Stomach (tissue), 9 donors: ENCODE measurements around the gene STK39. TPM values are rescaled to one million over a fixed set of nuclear protein-coding genes. Genes with fewer than 3 reads are reported as not detected.

Experiments used
- DNase-seq, 2 donors: peaks; one replicate each; pipeline versions ENCODE4 v3.0.0 to v3.0.0-alpha.2; 2013 to 2019
- H3K27ac ChIP-seq, 5 donors: fragments of 200-600 bp in 4 of 5; sonication (generic) in 4 of 5; one replicate each; pipeline ENCODE4 v1.5.1; 2013 to 2019; ENCODE audit warnings: mild to moderate bottlenecking in 1 of 5, moderate library complexity in 1 of 5
- H3K27me3 ChIP-seq, 3 donors: fragments of 200-600 bp; sonication (generic); one replicate each; pipeline ENCODE4 v1.5.1; 2017 to 2019; ENCODE audit warnings: mixed run types in 1 of 3
- H3K36me3 ChIP-seq, 4 donors: fragments of 200-600 bp; sonication (generic); 1 replicate in 3 of 4; 2 replicates in 1 of 4; pipeline ENCODE4 v1.5.1; 2016 to 2019
- H3K4me1 ChIP-seq, 4 donors: fragments of 200-600 bp; sonication (generic); one replicate each; pipeline ENCODE4 v1.5.1; 2016 to 2019
- H3K4me3 ChIP-seq, 4 donors: fragments of 200-600 bp; sonication (generic) in 3 of 4; one replicate each; pipeline ENCODE4 v1.5.1; 2016 to 2019; ENCODE audit warnings: mild to moderate bottlenecking in 1 of 4
- H3K9me3 ChIP-seq, 4 donors: fragments of 200-600 bp; sonication (generic); one replicate each; pipeline ENCODE4 v1.5.1; 2016 to 2019
- EP300 ChIP-seq: sonication (generic); formaldehyde crosslinking; IDR thresholded peaks from one replicate; pipeline ENCODE4 v1.6.1; 2017; ENCODE audit warnings: antibody characterized with exemption
- POLR2A ChIP-seq, 4 donors: fragments of 450-650 bp; IDR thresholded peaks; one replicate each; pipeline ENCODE4 v1.6.1; 2016; ENCODE audit warnings: antibody characterized with exemption in 4 of 4, control low read depth in 2 of 4, mild to moderate bottlenecking in 1 of 4, moderate library complexity in 1 of 4
- POLR2AphosphoS5 ChIP-seq, 3 donors: sonication (generic); formaldehyde crosslinking; IDR thresholded peaks; one replicate each; pipeline ENCODE4 v1.6.1; 2016; ENCODE audit warnings: antibody characterized with exemption in 3 of 3
- WGBS, 5 donors: extraction: QIAGEN DNeasy Blood & Tissue Kit in 3 of 5; methylation state at CpG; one replicate each; pipeline versions ENCODE4 v1.1.5 to v1.1.7; 2013 to 2018; 5-methylcytosine and 5-hydroxymethylcytosine counted together
- intact Hi-C: fragments of 100-400 bp; cut with DNase I; formaldehyde crosslinking; loops from one replicate; pipeline ENCODE4 v1.15.1; 2023; ENCODE audit warnings: low total_unique reads
- polyA plus RNA-seq, 3 donors: library from polyadenylated mRNA; stranded (reverse); fragments of 200-250 nt; gene quantifications; one replicate each; pipeline ENCODE4 v1.2.3, GENCODE V29; 2013
- total RNA-seq, 5 donors: library from RNA; depleted of rRNA; stranded (reverse); fragments of >200 nt; gene quantifications; one replicate each; pipeline versions ENCODE4 v1.1.0 to v1.2.3, GENCODE V29; 2014 to 2016
- TF ChIP-seq, protein P1 (sequence below), 7 experiments: fragments of 450-650 bp in 4 of 7; fragments of 200-600 bp in 3 of 7; sonication (generic) in 3 of 7; IDR thresholded peaks; one replicate each; pipeline ENCODE4 v1.5.1; 2016 to 2019; ENCODE audit warnings: antibody characterized with exemption in 7 of 7, control low read depth in 2 of 7, mild to moderate bottlenecking in 1 of 7
- donor health status: healthy with polysubstance abuse.
- donor health status: Bipolar disorder and iron deficiency.
- donor health status: healthy.

The STK39 gene
- total and polyA plus RNA-seq, 8 donors, result 18.3 to 60.7 (median 33.3) TPM

DNA sequence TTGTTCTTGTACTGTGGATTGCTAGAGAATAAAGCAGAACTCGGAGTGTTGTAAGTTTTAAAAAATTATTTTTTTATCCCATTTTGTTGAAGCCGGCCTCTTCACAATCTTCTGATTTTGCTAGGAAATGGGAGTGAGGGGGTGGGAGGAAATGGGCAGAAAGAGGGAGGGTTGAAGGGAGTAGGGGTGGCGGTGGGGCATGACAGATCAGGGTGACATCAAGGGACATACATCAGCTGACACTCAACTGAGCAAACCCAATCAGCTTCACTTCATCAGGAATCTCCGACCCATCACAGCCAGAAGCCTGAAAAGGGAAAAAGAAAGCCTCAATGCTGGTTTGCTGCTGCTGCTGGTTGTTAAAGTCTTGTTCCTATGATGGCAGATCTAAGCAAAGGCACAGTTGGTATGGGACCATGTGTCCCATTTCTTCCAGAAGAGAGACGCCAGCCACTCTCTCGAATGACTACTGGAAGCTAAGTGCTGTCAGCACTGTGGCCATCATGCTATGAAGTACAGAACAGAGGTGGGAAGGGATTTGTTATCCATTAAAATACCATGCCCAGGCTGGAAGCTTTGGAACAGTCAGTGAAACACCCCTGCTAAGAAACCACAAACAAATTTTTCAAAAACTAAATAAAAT lies 292.0 kb downstream of the STK39 start:
- peaks cover 0 to 29% (median 10%) of the 10 kb centered on the region in 4 donors for H3K36me3 ChIP-seq
- no peak for TF ChIP-seq POLR2A (IDR thresholded peaks at IDR 0.05)
- TF ChIP-seq, protein P1, sequence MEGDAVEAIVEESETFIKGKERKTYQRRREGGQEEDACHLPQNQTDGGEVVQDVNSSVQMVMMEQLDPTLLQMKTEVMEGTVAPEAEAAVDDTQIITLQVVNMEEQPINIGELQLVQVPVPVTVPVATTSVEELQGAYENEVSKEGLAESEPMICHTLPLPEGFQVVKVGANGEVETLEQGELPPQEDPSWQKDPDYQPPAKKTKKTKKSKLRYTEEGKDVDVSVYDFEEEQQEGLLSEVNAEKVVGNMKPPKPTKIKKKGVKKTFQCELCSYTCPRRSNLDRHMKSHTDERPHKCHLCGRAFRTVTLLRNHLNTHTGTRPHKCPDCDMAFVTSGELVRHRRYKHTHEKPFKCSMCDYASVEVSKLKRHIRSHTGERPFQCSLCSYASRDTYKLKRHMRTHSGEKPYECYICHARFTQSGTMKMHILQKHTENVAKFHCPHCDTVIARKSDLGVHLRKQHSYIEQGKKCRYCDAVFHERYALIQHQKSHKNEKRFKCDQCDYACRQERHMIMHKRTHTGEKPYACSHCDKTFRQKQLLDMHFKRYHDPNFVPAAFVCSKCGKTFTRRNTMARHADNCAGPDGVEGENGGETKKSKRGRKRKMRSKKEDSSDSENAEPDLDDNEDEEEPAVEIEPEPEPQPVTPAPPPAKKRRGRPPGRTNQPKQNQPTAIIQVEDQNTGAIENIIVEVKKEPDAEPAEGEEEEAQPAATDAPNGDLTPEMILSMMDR (IDR thresholded peaks at IDR 0.05), result no peak
- no peak for TF ChIP-seq POLR2AphosphoS5 (IDR thresholded peaks at IDR 0.05)
- TF ChIP-seq EP300, result no peak
- H3K27ac ChIP-seq, result no peak overlapping the region
- DNase-seq, result no peak
- no peak overlapping the region for H3K4me3 ChIP-seq
- no peaks in the 10 kb centered on the region for H3K9me3 ChIP-seq
- WGBS, 5 donors, result 92 to 100% (median 96%) methylated on average over 6 of the region's 6 CpGs
- intact Hi-C loops, result no loop called here
- no peaks in the 10 kb centered on the region for H3K27me3 ChIP-seq
- no peaks in the 10 kb centered on the region for H3K4me1 ChIP-seq

DNA sequence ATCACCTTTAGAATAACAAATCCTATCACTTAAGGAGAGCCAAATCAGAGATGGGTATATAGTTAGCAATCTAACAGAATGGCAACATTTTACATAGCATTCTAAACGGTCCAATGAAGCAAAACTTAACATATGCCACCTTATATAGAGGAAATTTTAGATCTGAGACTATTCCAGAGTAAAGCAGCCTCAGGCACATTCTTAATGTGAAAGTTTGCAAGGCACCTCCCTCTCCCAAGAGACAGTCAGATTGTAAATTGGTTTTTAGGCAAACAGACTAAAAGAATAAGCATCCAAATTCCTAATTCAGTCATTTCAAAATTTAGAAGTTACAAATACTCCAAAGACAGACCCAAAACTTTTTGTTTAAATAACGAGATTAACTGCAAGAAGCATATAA lies 292.9 kb downstream of the STK39 start:
- WGBS, 5 donors, result 79 to 93% (median 90%) methylated on average over 2 of the region's 2 CpGs

DNA sequence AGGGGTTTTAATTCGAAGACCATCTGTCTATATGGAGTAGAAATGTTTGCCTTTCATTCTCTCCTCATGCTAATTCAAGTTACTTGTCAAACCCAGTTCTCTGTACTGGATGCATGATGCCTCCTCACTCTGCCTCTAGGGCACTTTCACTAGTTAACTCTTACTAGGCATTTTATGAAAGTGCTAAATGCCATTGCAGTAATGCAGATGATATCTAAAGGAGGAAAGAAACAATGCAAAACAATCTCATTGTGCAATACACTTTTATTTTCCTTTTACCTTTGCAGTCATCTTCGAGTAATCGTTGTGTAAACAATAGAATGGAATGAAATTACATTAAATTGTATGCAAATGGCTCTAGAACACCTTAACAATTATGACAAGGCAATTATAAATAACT lies 293.6 kb downstream of the STK39 start:
- peaks cover 0 to 21% (median 6%) of the 10 kb centered on the region in 4 donors for H3K36me3 ChIP-seq
- H3K4me3 ChIP-seq, result no peak overlapping the region
- no peaks in the 10 kb centered on the region for H3K4me1 ChIP-seq
- DNase-seq, result no peak
- intact Hi-C loops, result no loop called here
- no peaks in the 10 kb centered on the region for H3K27me3 ChIP-seq
- H3K27ac ChIP-seq, result no peak overlapping the region
- WGBS, 5 donors, result 89 to 97% (median 95%) methylated on average over 3 of the region's 3 CpGs
- H3K9me3 ChIP-seq, result no peaks in the 10 kb centered on the region
- TF ChIP-seq, protein P1 (IDR thresholded peaks at IDR 0.05), result no peak
- TF ChIP-seq POLR2A (IDR thresholded peaks at IDR 0.05) (no peak), POLR2AphosphoS5 (IDR thresholded peaks at IDR 0.05) (no peak), EP300 (no peak)

More for the DNA sequence above, 292.9 kb downstream of the STK39 start:
- Histone ChIP-seq H3K4me1 (no peaks in the 10 kb centered on the region), H3K4me3 (no peak overlapping the region), H3K36me3 (peaks cover 0 to 23% (median 6%) of the 10 kb centered on the region in 4 donors), H3K27me3 (no peaks in the 10 kb centered on the region), H3K9me3 (no peaks in the 10 kb centered on the region), H3K27ac (no peak overlapping the region)
- TF ChIP-seq POLR2AphosphoS5 (IDR thresholded peaks at IDR 0.05), result no peak
- no peak for TF ChIP-seq POLR2A (IDR thresholded peaks at IDR 0.05)
- no peak for TF ChIP-seq EP300
- TF ChIP-seq, protein P1 (IDR thresholded peaks at IDR 0.05), result no peak
- intact Hi-C loops, result no loop called here
- DNase-seq, result no peak

DNA sequence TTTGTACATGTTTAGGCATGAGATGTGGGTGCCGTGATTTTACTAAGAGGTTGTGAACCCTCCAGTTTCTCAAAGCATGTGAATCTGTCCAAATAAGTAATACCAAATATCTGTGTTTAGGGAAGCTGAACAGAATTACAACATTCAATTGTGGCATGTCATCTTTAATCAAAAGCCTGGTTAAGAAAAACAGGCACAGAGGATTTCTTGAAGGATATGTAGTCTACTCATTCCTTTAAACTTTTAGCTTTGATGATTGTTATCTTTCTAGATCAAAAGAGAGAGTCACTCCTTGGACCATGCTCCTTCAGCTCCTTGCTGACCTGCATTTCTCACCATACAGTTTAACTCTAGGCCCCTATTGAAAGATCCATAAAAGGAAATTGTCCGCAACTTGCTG lies 296.8 kb downstream of the STK39 start:
- H3K9me3 ChIP-seq, result no peaks in the 10 kb centered on the region
- no peaks in the 10 kb centered on the region for H3K27me3 ChIP-seq
- WGBS, 5 donors, result 94 to 98% (median 97%) methylated on average over 2 of the region's 2 CpGs
- no peaks in the 10 kb centered on the region for H3K4me1 ChIP-seq
- TF ChIP-seq POLR2A (IDR thresholded peaks at IDR 0.05) (no peak), EP300 (no peak), POLR2AphosphoS5 (IDR thresholded peaks at IDR 0.05) (no peak)
- TF ChIP-seq, protein P1 (IDR thresholded peaks at IDR 0.05), result no peak
- H3K4me3 ChIP-seq, result no peak overlapping the region
- no peak overlapping the region for H3K27ac ChIP-seq
- peaks cover 0 to 12% (median 5%) of the 10 kb centered on the region in 4 donors for H3K36me3 ChIP-seq
- intact Hi-C loops, result no loop called here
- DNase-seq, result no peak
